Epithelial cell of proximal tubule (primary cell): ENCODE results near the gene POMT2. TPM values are rescaled to one million over a fixed set of nuclear protein-coding genes. Genes with fewer than 3 reads are reported as not detected.
"Not testable (repeated sequence)": the region's sequence is repeated elsewhere in the genome, so short reads cannot be mapped to it uniquely, and the experiment has no call there.

ENCODE experiments used
- DNase-seq: peaks from one replicate; pipeline ENCODE4 v3.0.0-alpha.2; 2011; ENCODE audit warnings: low read depth
- H3K4me3 ChIP-seq: 2 replicates; pipeline ENCODE4 v1.5.1; 2011; ENCODE audit warnings: low read depth, mild to moderate bottlenecking, low read length
- total RNA-seq: library from RNA; depleted of rRNA; stranded (reverse); fragments of >200 nt; gene quantifications from 2 replicates; pipeline ENCODE4 v1.2.3, GENCODE V29; 2015
- TF ChIP-seq, protein P1 (sequence below): conservative IDR thresholded peaks from 2 replicates; pipeline ENCODE4 v1.5.1; 2012; ENCODE audit warnings: low read depth, mild to moderate bottlenecking, low read length

The POMT2 gene
- total RNA-seq, 1 donor from 2014 or later: 17.8 TPM

DNA sequence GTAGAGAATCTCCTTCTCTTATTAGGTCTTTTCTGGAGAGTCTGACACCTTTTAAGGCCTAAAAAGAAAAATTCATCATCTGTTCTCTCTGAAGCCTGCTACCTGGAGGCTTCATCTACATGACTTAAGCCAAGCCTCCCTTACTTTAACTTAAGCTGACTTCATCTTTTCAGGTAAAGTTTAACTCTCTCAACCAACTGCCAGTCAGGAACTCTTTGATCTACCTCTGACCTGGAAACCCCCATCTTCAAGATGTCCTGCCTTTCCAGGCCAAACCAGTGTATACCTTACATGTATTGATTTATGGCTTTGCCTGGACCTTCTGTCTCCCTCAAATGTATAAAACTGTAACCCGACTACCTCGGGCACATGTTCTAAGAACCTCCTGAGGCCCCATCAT lies 17.6 kb upstream of the POMT2 start:
- DNase-seq: no peak
- TF ChIP-seq, protein P1, sequence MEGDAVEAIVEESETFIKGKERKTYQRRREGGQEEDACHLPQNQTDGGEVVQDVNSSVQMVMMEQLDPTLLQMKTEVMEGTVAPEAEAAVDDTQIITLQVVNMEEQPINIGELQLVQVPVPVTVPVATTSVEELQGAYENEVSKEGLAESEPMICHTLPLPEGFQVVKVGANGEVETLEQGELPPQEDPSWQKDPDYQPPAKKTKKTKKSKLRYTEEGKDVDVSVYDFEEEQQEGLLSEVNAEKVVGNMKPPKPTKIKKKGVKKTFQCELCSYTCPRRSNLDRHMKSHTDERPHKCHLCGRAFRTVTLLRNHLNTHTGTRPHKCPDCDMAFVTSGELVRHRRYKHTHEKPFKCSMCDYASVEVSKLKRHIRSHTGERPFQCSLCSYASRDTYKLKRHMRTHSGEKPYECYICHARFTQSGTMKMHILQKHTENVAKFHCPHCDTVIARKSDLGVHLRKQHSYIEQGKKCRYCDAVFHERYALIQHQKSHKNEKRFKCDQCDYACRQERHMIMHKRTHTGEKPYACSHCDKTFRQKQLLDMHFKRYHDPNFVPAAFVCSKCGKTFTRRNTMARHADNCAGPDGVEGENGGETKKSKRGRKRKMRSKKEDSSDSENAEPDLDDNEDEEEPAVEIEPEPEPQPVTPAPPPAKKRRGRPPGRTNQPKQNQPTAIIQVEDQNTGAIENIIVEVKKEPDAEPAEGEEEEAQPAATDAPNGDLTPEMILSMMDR: no peak
- H3K4me3 ChIP-seq: no peak overlapping the region

DNA sequence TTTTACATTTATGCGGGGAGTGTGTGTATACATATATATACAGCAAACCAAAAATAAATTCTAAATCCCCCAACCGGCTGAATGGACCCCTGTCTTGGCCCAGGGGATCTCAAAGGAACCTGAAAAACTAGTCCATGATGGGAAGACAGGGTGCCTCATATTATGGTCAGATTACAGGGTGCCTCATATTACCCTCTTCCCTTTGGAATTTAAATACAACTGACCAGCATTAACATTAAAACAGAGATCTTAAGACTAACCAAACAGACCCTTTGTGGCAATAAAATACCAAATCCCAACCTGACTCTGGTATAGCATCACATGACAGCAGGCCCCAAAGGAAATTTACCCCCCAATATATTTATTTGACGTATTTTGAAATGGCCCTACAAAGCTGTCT lies 17.2 kb upstream of the POMT2 start:
- TF ChIP-seq, protein P1: no peak
- no peak for DNase-seq
- H3K4me3 ChIP-seq: no peak overlapping the region

DNA sequence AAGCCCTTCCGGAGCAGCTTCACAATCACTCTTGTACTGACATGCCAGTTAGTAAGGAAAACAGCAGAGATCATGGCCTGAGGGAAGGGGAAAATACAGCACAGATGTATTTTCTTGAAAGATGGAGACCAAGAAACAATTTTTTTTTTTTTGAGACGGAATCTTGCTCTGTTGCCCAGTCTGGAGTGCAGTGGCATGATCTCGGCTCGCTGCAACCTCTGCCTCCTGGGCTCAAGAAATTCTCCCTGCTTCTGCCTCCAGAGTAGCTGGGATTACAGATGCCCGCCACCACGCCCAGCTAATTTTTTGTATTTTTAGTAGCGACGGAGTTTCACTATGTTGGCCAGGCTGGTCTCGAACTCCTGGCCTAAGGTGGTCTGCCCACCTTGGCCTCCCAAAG lies 16.6 kb upstream of the POMT2 start:
- H3K4me3 ChIP-seq, DNase-seq: not testable (repeated sequence)

DNA sequence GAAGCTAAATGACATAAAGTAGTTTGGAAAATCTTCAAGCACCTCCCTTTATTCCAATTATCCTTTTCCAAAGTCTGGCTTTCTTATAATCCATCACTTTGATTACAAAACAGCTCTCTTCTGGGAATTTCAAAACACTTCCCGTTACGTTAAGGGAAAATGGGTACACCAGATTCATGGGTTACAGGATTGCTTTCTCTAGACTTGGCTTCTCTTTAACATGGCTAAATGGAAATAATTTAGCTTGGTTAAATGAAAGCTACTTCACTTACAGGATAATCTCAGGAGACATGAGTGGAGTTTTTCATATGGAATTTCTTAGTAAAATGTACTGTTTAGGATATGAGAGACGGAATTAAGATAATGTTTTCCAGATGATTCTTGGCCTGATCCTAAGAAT lies 14.9 kb upstream of the POMT2 start:
- TF ChIP-seq, protein P1: no peak
- DNase-seq: no peak

DNA sequence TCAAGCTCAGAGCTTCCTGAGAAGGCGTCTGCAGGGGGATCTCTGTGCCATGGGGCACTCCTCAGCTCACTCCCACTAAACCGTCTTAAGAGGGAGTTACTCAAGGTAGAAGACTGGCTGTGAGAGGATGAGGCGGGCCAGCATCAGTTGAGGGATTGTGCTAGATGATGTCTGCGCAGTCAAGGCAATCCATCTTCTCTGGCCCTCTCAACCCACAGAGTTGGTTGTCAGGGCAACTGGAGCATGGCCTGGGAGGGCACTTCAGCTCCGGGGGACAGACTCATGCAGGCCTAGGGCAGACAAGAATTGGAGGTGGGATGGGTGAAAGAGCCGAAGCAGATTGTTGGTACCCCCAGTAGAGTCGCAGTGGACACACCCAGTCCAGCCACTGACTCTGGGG lies 9.2 kb upstream of the POMT2 start:
- no peak for DNase-seq
- H3K4me3 ChIP-seq: no peak overlapping the region
- TF ChIP-seq, protein P1: no peak

More for the DNA sequence above, 14.9 kb upstream of the POMT2 start:
- no peak overlapping the region for H3K4me3 ChIP-seq

DNA sequence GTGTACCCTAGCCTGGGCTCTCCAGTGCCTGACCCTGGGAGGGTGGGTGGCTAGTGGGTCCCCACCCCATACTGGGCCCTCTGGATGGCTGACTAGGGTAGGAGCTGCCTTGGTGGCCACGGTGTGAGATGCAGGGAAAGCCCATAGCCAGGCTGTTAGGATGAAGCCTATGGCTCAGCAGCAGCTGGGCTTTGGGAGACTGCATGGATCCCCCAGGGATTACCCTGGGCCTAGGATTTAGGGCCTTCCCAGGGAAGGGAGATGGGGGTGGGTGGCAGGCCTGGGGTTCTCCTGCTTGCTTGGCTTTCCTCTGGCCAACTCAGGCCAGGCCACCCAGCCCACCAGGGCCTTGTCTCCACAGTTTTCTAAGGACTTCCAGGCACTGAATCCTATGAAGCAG lies 6.4 kb upstream of the POMT2 start:
- DNase-seq: no peak
- H3K4me3 ChIP-seq: no peak overlapping the region
- TF ChIP-seq, protein P1: no peak

DNA sequence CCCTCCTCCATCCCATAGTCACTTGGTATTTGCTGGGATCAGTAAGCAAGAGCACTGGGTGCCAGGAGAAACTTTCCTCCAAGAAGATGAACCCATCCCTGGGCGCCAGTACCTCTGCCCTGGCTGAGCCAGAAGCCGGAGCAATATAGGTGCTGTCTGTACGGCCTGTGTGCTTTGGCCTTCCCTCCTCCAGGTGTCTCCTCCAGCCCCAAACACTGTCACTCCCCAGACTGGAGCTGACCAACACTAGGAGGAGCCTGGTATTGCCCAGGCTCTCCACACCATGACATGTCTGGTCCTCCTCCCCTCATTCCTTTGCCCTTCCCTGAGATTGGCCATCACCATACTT lies 5.0 kb upstream of the POMT2 start:
- H3K4me3 ChIP-seq: no peak overlapping the region
- TF ChIP-seq, protein P1: no peak
- no peak for DNase-seq
